Urothelium cell line (cell line): ENCODE data around the gene TTN.

ENCODE experiments used
- DNase-seq: peaks from one replicate; pipeline ENCODE4 v3.0.0; 2011; ENCODE audit warnings: low spot score, mixed read lengths
- FAIRE-seq: peaks from 2 replicates; lab custom pipeline; 2011; peaks lifted over from hg19 to GRCh38; lab: Jason Lieb, UNC

TTN gene

DNA sequence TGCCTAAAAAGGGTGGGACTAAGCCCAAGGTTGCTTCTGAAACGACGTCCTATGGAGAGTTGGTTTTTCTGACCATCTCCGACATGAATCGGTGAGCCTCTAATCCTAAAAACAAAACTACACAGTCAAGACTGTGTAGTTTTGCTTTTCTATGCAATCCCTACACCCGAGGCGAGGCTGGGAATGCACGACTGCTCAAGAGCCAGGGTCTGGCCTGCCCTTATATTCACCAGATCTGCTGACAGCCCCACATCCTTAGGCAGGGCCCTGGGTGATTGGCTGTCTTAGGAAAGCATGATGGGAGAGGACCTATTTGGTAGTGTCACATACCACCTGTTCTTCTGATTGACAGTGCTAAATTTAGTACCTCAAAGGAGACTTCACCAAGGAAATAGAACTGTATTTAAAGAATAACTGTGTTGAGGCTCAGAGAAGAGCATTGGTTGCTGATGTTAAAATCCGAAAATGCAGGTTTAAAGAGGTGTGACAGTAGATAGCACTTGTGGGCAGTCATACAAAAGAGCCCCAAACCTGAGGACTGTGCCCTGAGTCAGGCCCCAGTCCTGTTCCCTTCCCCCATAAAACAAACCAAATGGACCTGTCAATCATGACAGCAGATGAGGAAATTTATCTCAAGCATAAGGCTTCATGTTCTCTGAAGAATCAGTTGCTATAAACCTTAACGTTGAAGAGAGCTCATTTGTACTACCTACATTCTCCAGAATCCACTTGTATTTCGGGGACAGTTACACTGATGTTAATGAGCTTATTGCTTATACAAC is at the start of gene TTN:
TSS of gene TTN (minus strand) at position 197 of the 782 bp plus-strand sequence. CDS start 2,781 bp downstream, outside the sequence.
- FAIRE-seq (no peak), DNase-seq (no peak)

DNA sequence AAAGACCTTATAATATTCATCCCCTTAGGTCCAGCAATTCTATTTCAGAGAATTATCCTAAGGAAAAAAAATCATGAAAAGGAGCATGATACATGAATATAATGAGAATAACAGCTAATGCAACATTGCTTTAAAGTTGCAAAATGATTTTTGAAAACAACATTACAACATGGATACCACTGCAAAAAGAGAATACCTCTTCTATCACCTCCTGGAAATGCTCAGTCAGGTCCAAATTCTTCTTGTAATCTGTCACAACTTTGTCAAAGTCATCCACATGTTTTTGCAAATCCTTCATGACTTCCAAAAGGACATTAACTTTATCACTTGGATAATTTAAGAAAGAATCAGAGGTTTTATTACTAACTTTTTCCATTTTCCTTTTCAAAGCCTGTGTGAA is 47.9 kb upstream of the TTN start:
- FAIRE-seq (no peak), DNase-seq (no peak)

DNA sequence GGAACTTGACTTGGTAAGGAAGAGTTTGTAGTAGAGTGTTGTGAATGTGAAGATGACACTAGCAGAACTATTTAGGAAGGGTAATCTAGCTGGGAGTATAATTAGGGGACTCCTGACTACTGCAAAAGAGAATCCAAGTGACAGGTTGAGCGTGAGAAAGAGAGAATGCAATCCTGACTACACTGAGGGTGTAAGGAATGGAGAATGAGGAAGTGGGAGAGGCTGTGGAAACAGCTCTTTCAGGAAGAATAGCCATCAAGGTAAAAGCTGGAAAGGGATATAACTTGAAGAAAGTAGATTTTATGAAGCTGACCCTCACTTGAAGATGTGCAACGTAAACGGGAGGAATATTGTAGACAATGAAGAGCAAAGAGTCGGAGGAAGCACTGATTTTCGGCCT is 41.1 kb upstream of the TTN start:
- FAIRE-seq (no peak), DNase-seq (no peak)

DNA sequence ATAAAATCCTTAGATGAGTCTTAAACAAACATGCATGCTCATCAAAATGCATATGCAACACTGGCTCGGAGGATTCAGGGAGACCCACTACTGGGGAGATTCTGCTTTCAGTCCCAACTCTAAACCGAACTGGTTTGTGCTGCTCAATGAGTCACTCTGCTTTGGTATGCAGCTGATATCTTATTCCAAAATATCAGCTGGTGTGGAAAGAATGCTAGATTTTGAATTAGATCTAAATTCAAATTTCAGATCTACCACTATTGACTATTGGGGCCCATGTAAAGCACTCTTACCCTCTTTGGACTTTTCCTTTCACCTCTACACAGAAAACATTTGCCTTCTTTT is 39.2 kb upstream of the TTN start:
- no peak for DNase-seq
- FAIRE-seq: no peak

DNA sequence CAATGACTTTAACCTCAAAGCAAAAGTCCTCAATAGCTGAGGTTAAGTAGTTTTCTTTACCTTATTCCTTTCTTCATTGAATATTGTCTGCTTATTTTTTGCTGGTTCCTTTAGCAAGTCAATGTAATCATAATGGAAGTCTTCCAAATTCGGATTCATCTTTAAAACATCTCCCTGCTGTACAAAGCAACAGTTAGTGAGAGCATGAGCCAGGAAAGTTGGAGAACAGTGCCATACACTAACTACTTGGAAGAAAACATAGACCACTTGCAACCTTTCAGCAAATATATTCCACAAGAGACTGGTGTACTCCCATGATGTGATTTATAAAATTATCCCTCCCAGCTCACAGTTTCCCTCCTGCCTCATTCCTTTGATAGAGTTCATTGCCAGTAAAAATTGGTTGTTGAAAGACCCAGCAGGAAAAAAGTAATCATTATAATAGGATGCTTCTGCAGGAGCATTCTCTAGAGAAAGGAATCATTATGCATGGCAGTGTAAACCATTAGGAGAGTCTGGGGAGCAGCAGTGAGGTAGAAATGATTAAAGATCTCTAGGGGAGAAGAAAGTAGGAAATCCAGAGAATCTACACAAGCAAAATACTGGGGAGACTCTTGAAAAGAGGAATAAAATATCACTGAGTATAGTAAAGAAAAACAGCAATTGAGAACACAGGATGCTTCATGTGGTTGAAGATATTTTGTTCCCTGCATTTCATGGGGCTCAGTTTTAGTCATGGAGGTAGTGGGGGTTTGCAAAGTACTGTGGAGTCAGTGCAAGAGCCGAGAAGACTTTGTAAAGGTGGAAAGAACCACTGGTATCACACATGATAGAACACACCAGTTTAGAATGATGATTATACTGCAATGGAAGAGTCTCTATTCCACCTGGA is 38.6 kb upstream of the TTN start:
- DNase-seq (no peak), FAIRE-seq (no peak)

DNA sequence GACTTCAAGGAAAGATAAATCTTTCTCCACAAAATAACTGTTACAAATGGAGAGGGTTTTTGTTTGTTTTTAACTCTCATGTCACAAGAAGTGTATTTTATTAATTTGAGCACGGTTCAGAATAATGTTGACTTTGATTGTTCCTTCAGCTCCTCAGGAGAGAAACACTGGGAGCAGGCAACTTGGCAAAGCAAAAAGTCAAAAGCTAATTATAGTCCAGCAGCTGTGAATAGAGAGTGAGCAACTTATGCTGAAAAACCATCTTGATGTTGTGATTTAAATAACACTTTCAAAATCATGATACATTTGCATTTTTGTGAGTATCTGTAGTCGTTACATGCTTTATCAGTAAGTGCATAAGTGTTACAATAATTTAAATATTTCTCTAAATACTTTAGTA is 37.5 kb upstream of the TTN start:
- DNase-seq (no peak), FAIRE-seq (no peak)

DNA sequence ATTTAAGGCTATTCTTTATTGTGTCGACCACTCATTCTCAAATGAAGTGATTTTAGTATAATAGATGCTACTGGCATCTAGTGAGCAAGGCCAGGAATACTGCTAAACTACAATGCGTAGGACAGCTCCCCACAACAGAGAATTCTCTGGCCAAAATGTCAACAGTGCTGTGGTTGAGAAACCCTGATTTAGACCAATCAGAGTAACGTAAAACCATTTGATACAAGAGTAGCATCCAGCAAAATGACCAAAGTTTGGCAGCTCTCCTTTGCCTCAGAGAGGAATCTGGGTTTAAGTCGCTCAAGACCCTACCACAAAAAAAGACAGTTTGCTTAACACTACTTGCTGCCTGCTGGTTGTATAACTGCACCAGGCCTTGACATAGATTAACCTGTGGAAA is 37.0 kb upstream of the TTN start:
- FAIRE-seq (no peak), DNase-seq (no peak)

DNA sequence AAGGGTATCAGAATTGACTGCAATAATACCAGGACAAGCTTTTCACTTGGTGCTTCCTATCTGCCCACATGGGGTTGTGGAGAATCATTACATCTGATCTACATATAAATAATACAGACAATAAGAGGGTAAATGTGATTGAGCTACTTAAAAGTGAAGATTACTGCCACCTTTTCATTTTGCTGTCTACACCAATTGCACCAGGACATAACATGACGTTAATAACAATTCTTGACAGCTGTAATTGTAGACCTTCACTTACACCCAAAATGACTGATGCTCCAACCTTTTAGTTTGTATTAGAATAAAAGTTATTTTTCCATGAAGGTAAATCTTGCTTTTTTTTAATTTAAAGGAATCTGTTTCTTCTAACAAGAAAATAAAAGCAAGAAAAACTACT is 36.5 kb upstream of the TTN start:
- no peak for DNase-seq
- no peak for FAIRE-seq

DNA sequence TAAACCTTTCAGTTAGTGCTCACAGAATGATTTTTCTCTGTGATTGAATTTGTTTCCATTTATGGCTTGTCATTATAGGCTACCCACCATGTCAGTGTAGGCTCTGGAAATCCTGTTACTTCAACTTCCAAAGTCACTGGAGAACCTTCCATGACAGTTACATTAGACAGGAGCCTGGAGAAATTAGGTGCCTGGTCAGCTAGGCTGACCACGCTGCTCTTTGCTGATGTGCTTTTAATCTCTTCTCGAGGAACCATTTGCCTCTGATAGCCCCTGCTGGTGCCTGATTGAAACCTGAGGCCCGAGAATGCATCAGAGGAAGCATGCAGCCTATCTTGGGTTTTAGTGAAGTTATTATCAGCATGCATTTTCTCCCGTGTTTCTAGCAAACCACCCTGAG is 29.6 kb upstream of the TTN start:
- DNase-seq (no peak), FAIRE-seq (no peak)

DNA sequence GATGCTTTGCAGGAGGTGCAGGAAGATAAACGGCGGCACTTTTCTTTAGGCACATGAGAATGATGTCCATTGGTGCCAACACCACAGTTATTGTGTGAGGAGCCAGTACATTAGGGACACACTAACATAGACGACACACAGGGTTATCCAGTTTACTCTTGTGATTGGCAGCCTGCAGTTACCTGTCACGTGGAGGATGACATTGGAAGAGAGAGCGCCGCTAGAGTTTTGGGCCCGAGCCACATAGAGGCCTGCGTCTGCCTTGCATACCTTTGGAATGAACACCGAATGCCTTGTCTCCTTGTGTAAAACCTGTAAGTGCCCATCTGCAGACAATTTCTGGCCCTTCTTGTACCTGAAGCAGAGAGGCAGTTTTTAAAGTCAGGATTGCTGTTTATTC is 26.9 kb upstream of the TTN start:
- DNase-seq: no peak
- no peak for FAIRE-seq

DNA sequence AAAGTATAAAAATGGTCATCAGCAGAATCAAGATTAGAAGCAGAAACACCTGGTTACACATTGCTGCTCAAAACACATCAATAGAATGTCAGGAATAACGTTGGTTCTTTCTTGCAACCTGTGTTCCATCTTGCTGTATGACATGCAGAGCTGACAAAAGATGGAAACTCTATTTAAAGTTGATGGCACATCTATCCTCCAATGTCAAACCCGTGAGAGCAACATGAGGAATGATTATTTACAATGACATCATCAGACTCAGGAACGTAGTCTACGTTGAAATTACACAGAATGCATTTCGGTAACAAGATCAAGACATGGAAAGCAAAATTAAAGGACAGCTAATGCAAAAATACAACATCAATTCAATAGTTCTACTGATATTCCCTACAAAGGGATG is 26.2 kb upstream of the TTN start:
- DNase-seq: no peak
- no peak for FAIRE-seq

DNA sequence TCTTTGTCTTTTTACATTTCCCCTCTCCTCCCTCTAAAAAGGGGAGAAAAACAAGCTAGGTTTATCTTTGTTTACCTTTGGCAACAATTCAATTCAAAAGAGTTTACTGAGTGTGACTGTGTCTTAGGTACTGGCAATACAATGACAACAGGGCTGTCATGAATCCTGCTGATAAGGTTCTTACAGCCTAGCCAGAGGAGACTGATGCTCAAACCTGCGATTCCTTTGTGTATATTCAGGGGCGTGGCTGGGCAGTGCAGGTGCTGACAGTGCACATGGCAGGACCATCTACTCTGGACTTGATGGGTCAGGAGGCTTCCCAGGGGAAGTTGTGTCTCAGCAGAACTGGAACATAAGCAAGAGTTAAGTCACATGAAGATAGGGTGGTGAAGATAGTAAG is 23.2 kb upstream of the TTN start:
- FAIRE-seq (no peak), DNase-seq (no peak)

DNA sequence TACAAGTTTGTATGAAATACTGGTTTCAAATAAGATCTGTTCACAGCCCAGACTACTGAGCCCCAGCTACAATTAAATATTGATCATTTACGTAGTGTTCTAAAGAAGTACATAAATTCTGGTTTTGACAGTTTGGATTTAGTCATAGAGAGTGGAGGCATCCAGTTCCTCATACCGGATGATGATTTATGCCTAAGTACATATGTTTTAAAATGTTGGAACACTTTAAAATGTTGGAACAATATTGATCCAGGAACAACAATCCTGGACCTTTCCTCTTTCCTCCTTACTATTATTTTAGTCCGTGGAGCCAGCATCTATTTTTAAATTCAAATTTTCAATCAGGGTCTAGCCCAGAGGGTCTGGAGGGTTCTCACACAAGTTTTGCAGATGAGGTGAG is 22.8 kb upstream of the TTN start:
- FAIRE-seq (no peak), DNase-seq (no peak)

DNA sequence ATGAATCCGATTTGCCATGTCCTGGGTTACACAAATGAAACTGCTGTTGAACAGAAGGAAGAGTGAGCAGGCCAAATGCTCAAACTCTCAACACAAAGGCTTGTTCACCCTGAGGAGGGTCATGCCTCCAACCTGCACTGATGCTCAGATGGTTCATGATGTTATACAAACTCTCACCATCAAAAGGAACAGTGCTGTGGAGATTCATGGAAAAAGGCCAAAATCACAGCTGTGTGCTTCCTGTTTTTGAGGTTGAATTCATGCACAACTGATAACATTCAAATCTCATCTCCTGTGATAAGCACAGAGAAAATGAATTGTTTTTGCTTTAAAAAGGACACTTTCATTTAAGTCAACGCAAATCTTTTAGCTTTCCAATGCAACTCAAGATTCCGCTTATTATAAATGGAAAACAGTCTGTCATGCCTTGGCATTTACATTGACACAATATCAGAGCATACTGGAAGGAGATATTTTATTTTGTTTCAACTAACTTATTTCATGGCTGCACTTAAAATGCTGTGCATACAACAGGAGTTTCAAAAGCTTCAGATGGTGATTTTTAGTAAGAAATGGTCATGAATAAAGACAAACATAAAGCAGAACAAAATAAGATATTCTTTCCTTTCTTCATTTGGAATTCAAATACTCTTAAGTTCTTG is 22.2 kb upstream of the TTN start:
- no peak for FAIRE-seq
- no peak for DNase-seq

DNA sequence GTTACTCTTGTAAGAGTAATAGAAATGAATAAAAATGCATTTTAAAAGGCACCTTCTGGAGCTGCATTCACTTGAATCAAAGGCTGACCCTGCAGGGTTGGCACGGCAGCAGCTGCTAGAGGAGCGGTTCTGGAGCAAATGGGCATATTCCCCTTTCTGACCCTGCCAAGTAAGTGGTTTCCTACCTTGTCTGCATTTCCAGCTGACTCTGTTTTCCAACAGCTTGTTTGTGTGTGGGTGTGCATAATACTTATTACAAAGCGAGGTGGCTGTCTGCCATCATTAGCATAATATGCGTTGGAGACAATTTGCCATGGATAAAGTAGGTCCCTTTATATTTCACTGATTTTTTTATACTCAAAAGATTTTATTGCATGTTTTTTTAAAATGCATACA is 21.3 kb upstream of the TTN start:
- FAIRE-seq: no peak
- no peak for DNase-seq

DNA sequence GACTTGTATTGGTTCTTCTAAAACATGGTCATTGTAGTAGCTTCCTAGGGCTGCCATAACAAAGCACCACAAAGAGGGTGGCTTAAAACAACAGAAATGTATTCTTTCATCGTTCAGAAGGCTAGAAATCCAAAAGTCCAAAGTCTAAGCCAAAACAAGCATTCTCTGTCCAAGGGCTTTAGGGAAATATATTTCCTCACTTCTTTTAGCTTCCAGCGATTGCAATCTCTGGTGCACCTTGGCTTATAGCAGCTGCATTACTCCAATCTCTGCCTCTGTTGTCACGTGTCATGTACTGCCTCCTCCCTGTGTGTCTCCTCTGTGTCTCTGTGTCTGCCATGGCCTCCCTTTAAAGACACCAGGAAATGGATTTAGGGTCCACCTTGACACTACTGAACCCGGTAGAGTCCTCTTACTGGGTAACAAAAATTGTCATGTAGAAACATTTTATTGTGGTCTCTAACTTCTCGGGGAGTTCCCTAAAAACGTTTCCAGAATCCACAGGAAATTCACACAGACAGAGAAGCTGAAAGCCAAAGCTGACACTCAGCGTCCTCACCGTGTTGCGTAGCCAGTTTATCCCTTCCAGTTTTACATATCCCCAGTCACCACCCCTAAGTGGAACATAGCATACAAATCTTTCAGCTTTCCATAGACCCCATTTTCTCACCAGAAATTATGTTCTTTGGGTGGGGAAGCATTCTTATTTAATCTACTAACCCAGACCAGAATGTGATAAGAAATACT is 20.7 kb upstream of the TTN start:
- FAIRE-seq: no peak
- no peak for DNase-seq

DNA sequence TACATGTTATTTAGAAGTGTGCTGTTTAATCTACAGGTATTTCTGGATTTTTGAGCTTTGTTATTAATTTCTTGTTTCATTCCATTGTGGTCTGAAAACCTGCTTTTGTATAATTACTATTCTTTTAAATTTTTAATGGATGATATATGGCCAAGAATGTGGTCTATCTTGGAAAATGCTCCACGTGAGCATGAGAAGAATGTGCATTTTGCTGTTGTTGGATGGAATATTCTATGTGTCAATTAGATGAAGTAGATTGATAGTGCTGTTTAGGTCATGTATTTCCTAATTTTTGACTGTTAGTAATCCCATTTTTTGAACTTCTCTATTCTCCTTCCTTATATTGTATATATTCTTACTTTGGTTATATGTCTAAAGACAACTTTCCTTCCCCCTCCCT is 19.9 kb upstream of the TTN start:
- DNase-seq: no peak
- FAIRE-seq: no peak

DNA sequence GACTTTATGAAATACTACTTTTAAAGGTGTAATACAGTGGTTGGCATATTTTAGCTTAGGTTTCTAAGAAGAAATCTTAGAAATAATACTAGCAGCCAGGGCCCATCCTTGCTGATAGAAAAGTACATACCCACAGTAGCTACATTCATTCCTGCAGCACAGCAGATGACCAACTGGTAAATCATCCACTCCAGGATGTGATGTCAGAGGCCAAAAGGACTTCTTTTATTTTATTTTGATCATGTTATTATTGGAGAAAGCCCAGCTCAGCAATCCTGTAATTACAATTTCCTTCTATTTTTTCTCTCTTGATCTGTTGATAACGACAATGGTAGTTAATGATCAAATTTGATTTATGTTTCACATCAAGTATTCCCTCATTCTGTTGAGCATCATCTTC is 18.0 kb upstream of the TTN start:
- FAIRE-seq (no peak), DNase-seq (no peak)

DNA sequence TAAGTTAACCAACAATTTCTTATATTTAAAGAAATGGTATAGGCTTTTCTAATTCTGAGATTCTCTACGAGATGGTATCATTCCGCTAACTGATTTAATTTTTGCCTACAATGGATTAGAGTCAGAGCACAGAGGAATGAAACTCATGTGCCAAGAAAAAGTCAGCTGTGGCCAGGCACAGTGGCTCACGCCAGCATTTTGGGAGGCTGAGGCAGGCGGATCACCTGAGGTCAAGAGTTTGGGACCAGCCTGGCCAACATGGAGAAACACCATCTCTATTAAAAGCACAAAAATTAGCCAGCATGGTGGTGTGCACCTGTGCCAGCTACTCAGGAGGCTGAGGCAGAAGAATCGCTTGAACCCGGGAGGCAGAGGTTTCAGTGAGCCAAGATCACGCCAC is 17.0 kb upstream of the TTN start:
- no peak for FAIRE-seq
- no peak for DNase-seq

DNA sequence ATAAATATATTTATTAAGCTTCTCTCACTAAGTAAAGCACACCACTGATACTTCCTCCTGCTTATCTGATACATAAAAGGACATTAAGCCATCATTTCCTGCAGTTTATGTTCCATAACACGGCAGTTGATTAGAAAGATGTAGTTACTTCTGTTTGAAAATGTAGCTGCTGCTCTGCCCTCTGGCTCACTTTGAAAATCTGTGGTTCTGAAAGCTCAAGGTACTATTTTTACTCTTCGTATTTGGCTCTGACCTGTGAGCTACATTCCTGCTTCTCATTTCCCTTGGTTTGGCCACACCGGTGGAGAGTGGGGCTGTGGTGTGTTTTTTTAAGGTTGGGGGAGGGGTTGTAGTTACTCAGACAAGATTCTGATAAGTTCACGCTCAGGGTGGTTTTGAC is 12.8 kb upstream of the TTN start:
- FAIRE-seq (no peak), DNase-seq (no peak)
